K562 (cell line): Measurements from ENCODE around the gene GABARAPL2. TPM values are rescaled to one million over a fixed set of nuclear protein-coding genes. Genes with fewer than 3 reads are reported as not detected.
A peak's percentile ranks its signal among the peaks of the same experiment; 100 is the strongest.

Experiments used
- ARHGAP35 ChIP-seq: fragments of 450-650 bp; IDR thresholded peaks from 2 replicates; pipeline ENCODE4 v1.6.1; 2018; ENCODE audit not compliant: partially characterized antibody
- CXXC5 ChIP-seq: fragments of 250-450 bp; sonication (Bioruptor Pico); IDR thresholded peaks from 2 replicates; pipeline ENCODE4 v1.8.0; 2022; ENCODE audit warnings: inconsistent platforms, mild to moderate bottlenecking, moderate library complexity
- EHMT2 ChIP-seq: fragments of 450-650 bp; IDR thresholded peaks from 2 replicates; pipeline ENCODE4 v1.6.1; 2018; ENCODE audit warnings: antibody characterized with exemption
- EP300 ChIP-seq: IDR thresholded peaks from 2 replicates; pipeline ENCODE4 v1.6.1; 2012; ENCODE audit warnings: low read length, improper control_type of control experiment
- FOSL1 ChIP-seq: fragments of 200-800 bp; sonication (Bioruptor generic); conservative IDR thresholded peaks from 2 replicates; pipeline ENCODE4 v1.6.1; 2016; ENCODE audit warnings: missing genetic modification characterization, missing compliant biosample characterization
- LEF1 ChIP-seq: fragments of 450-650 bp; IDR thresholded peaks from 2 replicates; pipeline ENCODE4 v1.6.1; 2016; ENCODE audit warnings: mild to moderate bottlenecking
- MAFK ChIP-seq: IDR thresholded peaks from 2 replicates; pipeline ENCODE4 v1.6.1; 2011; ENCODE audit warnings: low read length, improper control_type of control experiment
- MEIS2 ChIP-seq: fragments of 450-650 bp; IDR thresholded peaks from 2 replicates; pipeline ENCODE4 v1.6.1; 2014; ENCODE audit warnings: mild to moderate bottlenecking; ENCODE audit not compliant: partially characterized antibody
- MTA1 ChIP-seq: fragments of 450-650 bp; IDR thresholded peaks from 2 replicates; pipeline ENCODE4 v1.6.1; 2017; ENCODE audit warnings: borderline replicate concordance
- NCOA1 ChIP-seq: fragments of 450-650 bp; IDR thresholded peaks from 2 replicates; pipeline ENCODE4 v1.6.1; 2016; ENCODE audit warnings: low read depth
- OTX1 ChIP-seq: fragments of 450-650 bp; formaldehyde crosslinking; IDR thresholded peaks from 2 replicates; pipeline ENCODE4 v1.4.0; 2022; ENCODE audit warnings: mild to moderate bottlenecking
- PBX2 ChIP-seq, 2 experiments: IDR thresholded peaks in 1 of 2; conservative IDR thresholded peaks in 1 of 2; 2 replicates each; pipeline ENCODE4 v1.6.1; 2016; ENCODE audit warnings: low read depth in 2 of 2, mild to moderate bottlenecking in 1 of 2, missing compliant biosample characterization in 1 of 2, missing genetic modification characterization in 1 of 2, moderate library complexity in 1 of 2
- PHTF2 ChIP-seq: fragments of 250-450 bp; sonication (Bioruptor Pico); IDR thresholded peaks from 2 replicates; pipeline ENCODE4 v1.5.0; 2021; ENCODE audit warnings: mild to moderate bottlenecking
- POU5F1 ChIP-seq: fragments of 150-350 bp; IDR thresholded peaks from 2 replicates; pipeline ENCODE4 v1.6.1; 2014; ENCODE audit warnings: borderline replicate concordance, low read length, low read depth, mild to moderate bottlenecking; ENCODE audit not compliant: partially characterized antibody
- PYGO2 ChIP-seq: fragments of 450-650 bp; IDR thresholded peaks from 2 replicates; pipeline ENCODE4 v1.6.1; 2016; ENCODE audit warnings: mild to moderate bottlenecking, missing genetic modification characterization, moderate library complexity, missing compliant biosample characterization
- SMARCA5 ChIP-seq: fragments of 450-650 bp; IDR thresholded peaks from 2 replicates; pipeline ENCODE4 v1.6.1; 2016
- SOX6 ChIP-seq: fragments of 450-650 bp; IDR thresholded peaks from 2 replicates; pipeline ENCODE4 v1.6.1; 2014; ENCODE audit warnings: mild to moderate bottlenecking
- SRF ChIP-seq, 2 experiments: fragments of 250-450, 450-650 bp in 1 of 2; sonication (Bioruptor Pico) in 1 of 2; sonication (generic) in 1 of 2; formaldehyde crosslinking; IDR thresholded peaks; 2 replicates each; pipeline versions ENCODE4 v1.5.0 to v1.5.1; 2020 to 2022; ENCODE audit warnings: mild to moderate bottlenecking in 1 of 2, missing genetic modification reagents in 1 of 2
- ZNF318 ChIP-seq, 2 experiments: fragments of 450-650 bp; IDR thresholded peaks; 2 replicates each; pipeline ENCODE4 v1.6.1; 2016; ENCODE audit warnings: mild to moderate bottlenecking in 2 of 2, borderline replicate concordance in 1 of 2, low read depth in 1 of 2, moderate library complexity in 1 of 2
- polyA plus RNA-seq, 8 experiments: library from polyadenylated mRNA; depleted of rRNA in 4 of 8; stranded (reverse) in 5 of 8; unstranded in 3 of 8; fragments of >200 nt; fragmentation: Nextera tagmentation in 2 of 8; fragmentation: Illumina TruSeq in 1 of 8; extraction: Ambion mirVana in 2 of 8; extraction: Trizol in 1 of 8; gene quantifications; 2 replicates each; pipeline versions ENCODE4 v1.2.1 to v1.2.3, GENCODE V29; 2011 to 2014; ENCODE audit warnings: inconsistent platforms in 1 of 8, missing spikeins in 1 of 8
- total RNA-seq, 7 experiments: library from RNA; depleted of rRNA in 6 of 7; stranded (reverse); fragments of >200 nt in 6 of 7; fragmentation: Illumina TruSeq in 2 of 7; extraction: Trizol in 2 of 7; gene quantifications; 2 replicates each; pipeline versions ENCODE4 v1.2.1 to v1.2.3, GENCODE V29; 2011 to 2021; ENCODE audit warnings: low replicate concordance in 1 of 7

Gene GABARAPL2
- total and polyA plus RNA-seq, 9 of the 15 experiments (the other 6 are each of a cell fraction or from before 2014, with no cell fraction given) = 42.1 to 288 (median 91.8) TPM

DNA sequence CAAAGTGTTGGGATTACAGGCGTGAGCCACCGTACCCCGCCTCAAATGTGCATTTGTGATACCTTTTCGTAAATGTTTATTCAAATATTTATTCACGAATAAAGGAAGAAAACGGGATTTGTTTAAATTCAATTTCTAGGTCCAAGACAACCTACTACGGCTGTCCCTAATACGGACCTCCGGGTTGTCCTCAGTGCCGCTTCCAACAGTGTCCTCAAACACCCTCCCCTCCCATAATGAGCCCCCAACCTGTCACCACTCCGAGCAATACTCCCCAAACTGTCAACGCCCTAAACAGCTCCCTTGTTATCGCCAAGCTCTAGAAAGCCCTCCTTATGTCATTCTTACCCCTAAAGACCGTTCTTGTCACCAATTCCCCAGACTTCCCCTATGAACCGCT, 539 bp upstream of the GABARAPL2 start (continued):
- 0 out of 4 replicates have a peak, but pooled peaks of 1 of the 2 experiments have one; percentile 35 for TF ChIP-seq ZNF318 (IDR thresholded peaks at IDR 0.05; ENCODE audit: borderline replicate concordance in 1 of 2, low read depth in 1 of 2)
- peak; percentile 82 for TF ChIP-seq MEIS2
- TF ChIP-seq PYGO2 = no peak
- no peak for TF ChIP-seq SRF (CRISPR knock-in tag; IDR thresholded peaks at IDR 0.05)
- TF ChIP-seq SMARCA5 = 0 out of 2 replicates have a peak, but pooled peaks have one; percentile 9
- TF ChIP-seq PBX2 (CRISPR knock-in tag; IDR thresholded peaks at IDR 0.05; ENCODE audit: low read depth) = no peak
- peak; percentile 89 for TF ChIP-seq PBX2 (tag; conservative IDR thresholded peaks at IDR 0.05; ENCODE audit: low read depth)
- TF ChIP-seq OTX1 (CRISPR knock-in tag) = 0 out of 2 replicates have a peak, but pooled peaks have one; percentile 21
- 0 out of 2 replicates have a peak, but pooled peaks have one; percentile 1 for TF ChIP-seq FOSL1 (tag)
- TF ChIP-seq NCOA1 = peak; percentile 50; the same call in 1 of the 2 replicates
- TF ChIP-seq ARHGAP35 = no peak
- TF ChIP-seq EHMT2 = peak; percentile 31; the same call in 1 of the 2 replicates
- TF ChIP-seq SOX6 = 0 out of 2 replicates have a peak, but pooled peaks have one; percentile 30
- 0 out of 2 replicates have a peak, but pooled peaks have one; percentile 12 for TF ChIP-seq MAFK
- TF ChIP-seq CXXC5 = no peak
- TF ChIP-seq EP300 = peak; percentile 24; the same call in 1 of the 2 replicates
- peak; percentile 73 for TF ChIP-seq LEF1
- TF ChIP-seq PHTF2 (CRISPR knock-in tag) = no peak
- TF ChIP-seq MTA1 = peak; percentile 65; the same call in 1 of the 2 replicates
- no peak for TF ChIP-seq POU5F1
